ENCODE results near the gene ACBD4.
A peak's percentile ranks its signal among the peaks of the same experiment; 100 is the strongest.
"Not testable (repeated sequence)": the region's sequence is repeated elsewhere in the genome, so short reads cannot be mapped to it uniquely, and the experiment has no call there.

Gene ACBD4

GRCh38 chr17:45121055-45121454 is 14.4 kb upstream of the ACBD4 start:
- no peak for DNase-seq

- DNase-seq: no peak
These were observed 12.3 kb upstream of the ACBD4 start for GRCh38 chr17:45123076-45123770.

- DNase-seq: peak; percentile 18 to 42
These were observed 11.3 kb upstream of the ACBD4 start for GRCh38 chr17:45123930-45124796.

DNA sequence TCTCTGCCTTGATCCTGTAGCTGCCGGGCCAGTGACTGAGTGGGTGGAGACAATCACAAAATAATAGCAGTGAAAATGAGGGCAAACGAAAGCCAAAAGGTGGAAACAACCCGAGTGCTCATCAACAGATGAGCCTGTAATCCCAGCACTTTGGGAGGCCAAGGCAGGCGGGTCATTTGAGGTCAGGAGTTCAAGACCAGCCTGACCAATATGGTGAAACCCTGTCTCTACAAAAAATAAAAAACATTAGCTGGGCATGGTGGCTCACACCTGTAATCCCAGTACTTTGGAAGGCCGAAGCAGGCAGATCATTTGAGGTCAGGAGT is 10.7 kb upstream of the ACBD4 start:
- not testable (repeated sequence) for DNase-seq

DNA sequence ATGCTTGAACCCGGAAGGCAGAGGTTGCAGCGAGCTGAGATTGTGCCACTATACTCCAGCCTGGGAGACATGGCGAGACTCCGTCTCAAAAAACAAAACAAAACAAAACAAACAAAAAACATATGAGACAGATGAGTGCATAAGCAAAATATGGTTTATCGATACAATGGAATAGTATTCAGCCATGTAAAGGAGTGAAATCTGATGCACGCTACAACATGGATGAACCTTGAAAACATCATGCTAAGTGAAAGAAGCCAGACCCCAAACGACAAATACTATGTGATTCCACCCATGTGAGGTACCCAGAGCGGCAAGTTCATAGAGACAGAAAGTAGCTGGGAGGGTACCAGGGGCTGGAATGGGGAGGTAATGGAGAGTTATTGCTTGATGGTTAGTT is 10.0 kb upstream of the ACBD4 start:
- DNase-seq: no peak

GRCh38 chr17:45127207-45127547 is 8.3 kb upstream of the ACBD4 start:
- no peak for DNase-seq

- DNase-seq: no peak
These were observed 7.8 kb upstream of the ACBD4 start for GRCh38 chr17:45127548-45128300.

DNA sequence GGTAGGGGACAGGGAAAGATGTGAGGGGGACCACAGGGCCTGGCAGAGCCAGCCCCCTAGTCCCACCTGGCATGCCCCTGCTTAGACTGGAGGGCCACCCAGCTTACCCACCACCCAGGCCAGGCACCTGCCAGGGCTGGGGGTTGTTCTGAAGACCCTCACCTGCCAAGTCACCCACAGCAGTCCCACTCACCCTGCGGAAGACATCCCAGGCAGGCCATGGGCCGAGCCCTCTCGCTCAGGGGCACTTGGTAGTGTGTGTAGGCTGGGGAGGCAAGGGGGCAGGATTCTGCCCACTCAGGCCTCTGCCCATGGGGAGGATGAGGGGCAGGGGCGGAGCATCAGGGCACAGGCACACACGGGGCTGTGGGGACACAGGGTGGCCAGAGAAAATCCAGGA is 7.2 kb upstream of the ACBD4 start:
- no peak for DNase-seq

GRCh38 chr17:45128989-45129388 is 6.5 kb upstream of the ACBD4 start:
- no peak for DNase-seq

DNA sequence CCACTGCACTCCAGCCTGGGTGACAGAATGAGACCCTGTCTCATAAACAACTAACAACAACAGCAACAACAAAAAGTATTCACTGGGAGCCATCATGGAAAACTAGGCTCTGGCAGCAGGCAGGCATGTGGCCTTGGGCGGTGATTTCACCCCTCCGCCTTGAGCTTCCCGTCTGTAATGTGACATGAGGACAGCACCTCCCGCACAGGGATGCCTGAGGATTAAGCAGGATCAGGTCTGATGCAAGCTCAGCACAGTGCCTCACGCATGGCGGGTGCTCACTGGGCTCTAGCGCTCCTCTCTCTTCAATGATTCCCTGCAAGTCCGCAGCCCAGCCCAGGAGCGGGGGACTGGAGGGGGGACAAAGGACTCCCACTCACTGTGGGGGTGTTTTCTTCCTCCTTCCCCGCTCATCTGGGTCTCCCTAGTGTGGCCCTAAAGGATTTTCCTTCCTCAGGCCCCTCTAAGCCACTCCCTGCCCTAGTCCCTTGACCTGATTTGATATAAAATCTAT is 6.0 kb upstream of the ACBD4 start:
- DNase-seq: no peak

- no peak for DNase-seq
These were observed 5.4 kb upstream of the ACBD4 start for GRCh38 chr17:45129940-45130680.

DNA sequence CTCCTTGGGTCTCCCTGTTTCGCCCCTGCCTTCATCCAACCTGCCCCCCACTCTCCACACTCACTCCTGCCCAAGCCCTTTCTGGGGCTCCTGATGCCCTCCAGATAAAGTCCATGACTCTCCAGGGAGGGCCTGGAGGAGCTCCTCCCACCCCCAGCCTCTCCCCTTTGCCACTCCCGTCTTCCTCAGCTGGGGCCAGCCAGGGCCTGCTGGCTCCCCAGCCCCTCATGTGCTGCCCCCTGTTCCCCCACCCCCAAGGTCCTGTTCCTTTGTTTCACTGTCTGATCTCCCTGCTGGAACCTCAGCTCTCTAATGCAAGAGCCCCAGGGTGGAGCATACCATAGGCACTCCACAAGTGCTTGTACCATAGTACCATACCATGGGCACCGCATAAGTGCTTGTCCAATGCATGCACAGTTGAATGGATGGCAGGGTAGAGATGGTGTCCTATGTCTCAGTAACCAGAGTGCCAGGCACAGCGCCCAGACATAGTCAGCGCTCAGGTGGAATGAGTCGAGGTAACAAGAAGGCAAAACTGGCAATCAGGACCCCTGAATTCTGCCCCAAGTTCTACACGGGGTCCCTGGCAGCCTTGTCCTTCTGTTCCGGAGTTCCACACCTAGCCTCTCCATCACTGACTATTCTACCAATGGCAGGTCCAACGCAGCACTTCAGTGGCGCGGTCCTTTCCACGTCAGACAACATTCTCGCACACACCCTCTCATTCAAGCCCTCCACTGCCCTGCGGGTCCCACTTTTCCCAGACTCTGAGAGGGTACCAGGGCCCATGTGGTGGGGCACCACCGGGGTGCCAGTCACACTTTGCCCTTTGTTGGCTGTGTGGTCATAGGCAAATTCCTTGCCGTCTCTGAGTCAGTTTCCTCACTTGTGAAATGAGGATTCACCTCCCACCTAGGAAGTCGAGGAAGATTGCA is 4.5 kb upstream of the ACBD4 start:
- DNase-seq: no peak

- peak; percentile 16 to 45 for DNase-seq
These were observed 3.7 kb upstream of the ACBD4 start for GRCh38 chr17:45131616-45132319.

DNA sequence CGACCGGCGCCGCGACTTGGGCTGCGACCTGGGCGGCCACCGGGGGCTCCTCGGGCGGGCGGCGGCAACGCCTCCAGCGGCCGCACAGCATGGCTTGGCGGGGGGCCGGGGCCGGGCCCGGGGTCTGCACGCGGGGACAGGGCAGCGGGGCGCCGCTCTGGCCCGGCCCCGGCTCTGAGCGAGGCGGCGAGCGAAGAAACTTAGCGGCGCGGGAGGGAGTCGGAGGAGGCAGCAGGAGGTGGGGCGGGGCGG is 3.2 kb upstream of the ACBD4 start, which contains the start of gene PLCD3:
Gene PLCD3, minus strand, starts transcription at position 196 of the 252 bp plus-strand sequence. Its CDS starts 105 bp downstream, at position 91.
- DNase-seq: no peak

DNA sequence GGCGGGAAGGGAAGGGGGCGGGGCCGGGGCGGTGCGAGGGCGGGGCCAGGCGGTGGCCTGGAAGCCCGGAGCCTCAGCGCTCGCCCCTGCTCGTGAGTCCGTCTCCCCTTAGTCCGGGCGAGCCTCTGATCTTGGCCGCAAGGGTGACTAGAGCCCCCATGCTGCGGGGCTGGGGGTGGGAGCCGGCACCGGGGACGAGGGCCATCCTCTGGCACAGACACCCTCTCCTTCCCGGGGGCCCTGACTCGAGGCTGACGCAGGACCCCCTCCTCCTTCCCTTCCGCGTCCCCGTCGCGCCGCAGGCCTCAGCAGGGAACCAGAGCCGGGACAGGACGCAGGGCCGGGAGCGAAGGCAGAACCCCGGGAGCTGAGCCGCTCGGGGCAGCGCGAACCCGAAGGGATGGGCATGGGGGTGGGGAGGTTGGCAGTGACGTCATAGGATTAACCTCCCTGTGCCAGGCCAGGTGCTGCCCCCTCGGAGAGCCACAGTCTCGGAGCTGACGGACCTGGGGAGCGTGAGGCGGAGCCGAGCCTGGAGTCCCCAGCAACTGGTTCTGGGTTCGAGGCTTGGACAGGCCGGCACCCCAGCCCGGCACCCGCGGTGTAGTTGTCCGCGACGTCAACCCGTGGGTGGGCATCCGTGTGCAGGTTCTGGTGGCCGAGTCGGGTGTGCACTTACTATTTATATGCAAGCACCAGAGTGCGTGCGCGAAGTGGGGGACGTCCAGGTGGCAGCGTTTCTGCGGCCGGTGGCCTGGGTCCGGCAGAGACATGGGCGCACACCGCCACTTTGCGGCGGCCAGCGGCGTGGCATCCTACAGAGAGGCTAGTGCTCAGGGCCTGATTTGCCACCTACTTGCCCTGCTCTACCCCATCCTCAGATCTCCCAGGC is 2.7 kb upstream of the ACBD4 start:
- DNase-seq: peak; percentile 69 to 78

DNA sequence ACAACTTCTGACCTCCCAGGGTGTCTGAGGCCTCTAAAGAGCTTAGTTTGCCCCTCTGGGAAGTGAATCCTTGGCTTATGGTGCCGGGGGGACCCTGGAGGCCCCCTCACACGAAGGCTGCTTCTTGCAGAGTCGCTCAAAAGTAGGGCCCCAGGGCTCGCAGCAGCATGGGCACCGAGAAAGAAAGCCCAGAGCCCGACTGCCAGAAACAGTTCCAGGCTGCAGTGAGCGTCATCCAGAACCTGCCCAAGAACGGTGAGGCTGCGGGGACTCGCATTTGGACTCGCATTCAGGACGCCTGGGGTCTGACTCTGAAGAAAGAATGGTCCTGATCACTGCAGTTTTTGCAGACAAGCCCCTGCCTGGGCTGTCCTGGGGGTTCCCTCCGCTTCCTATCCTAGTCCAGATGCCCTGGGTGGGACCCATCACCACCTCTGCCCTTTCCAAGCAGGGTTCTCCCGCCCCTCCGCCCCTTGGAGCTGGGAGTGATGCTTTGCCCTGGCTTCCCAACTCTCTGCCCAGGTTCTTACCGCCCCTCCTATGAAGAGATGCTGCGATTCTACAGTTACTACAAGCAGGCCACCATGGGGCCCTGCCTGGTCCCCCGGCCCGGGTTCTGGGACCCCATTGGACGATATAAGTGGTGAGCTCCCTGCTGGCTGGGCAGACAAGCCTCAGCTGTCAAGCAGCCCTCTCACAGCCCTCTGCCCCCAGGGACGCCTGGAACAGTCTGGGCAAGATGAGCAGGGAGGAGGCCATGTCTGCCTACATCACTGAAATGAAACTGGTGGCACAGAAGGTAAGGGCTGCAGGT is 698 bp downstream of the ACBD4 start:
- no peak for DNase-seq

- no peak for DNase-seq
These were observed 1.5 kb downstream of the ACBD4 start for GRCh38 chr17:45136846-45137560.

GRCh38 chr17:45137561-45138305 is 2.2 kb downstream of the ACBD4 start:
- no peak for DNase-seq

Data from CD4-positive, alpha-beta T cell treated with Interferon alpha-2 for 1 hour (primary cell).